Left kidney (tissue), 2 donors: ENCODE data around the gene ZNF324. TPM values are rescaled to one million over a fixed set of nuclear protein-coding genes. Genes with fewer than 3 reads are reported as not detected.

ENCODE experiments used
- DNase-seq: peaks from one replicate; pipeline ENCODE4 v3.0.0-alpha.2; 2013
- polyA plus RNA-seq: library from polyadenylated mRNA; unstranded; fragments of 120-200 nt; gene quantifications from one replicate; pipeline ENCODE4 v1.2.1, GENCODE V29; 2013; ENCODE audit not compliant: insufficient read length

ZNF324 gene
- polyA plus RNA-seq, 1 donor: 9.1 TPM

GRCh38 chr19:58522709-58523108 is 55.8 kb downstream of the ZNF324 start:
- DNase-seq: no peak

Other genes with a start within 250 kb of the ZNF324 start
- 47.9 TPM for gene ZNF544, start 238.2 kb upstream of the ZNF324 start, polyA plus RNA-seq
- 11.4 TPM for gene ZNF8, start 188.1 kb upstream of the ZNF324 start, polyA plus RNA-seq
- 58.1 TPM for gene ERVK3-1, start 161.7 kb upstream of the ZNF324 start, polyA plus RNA-seq
- gene ZSCAN22, start 140.1 kb upstream of the ZNF324 start, polyA plus RNA-seq: 4.1 TPM
- gene A1BG, start 113.6 kb upstream of the ZNF324 start, polyA plus RNA-seq: 0.57 TPM
- gene ZNF497, start 104.3 kb upstream of the ZNF324 start, polyA plus RNA-seq: 4.2 TPM
- gene ZNF837, start 86.0 kb upstream of the ZNF324 start, polyA plus RNA-seq: 3.1 TPM
- 819 TPM for gene RPS5, start 79.8 kb upstream of the ZNF324 start, polyA plus RNA-seq
- gene RNF225, start 71.4 kb upstream of the ZNF324 start, polyA plus RNA-seq: not detected
- gene ZNF584, start 58.4 kb upstream of the ZNF324 start, polyA plus RNA-seq: 11.7 TPM
- gene ZNF132, start 26.9 kb upstream of the ZNF324 start, polyA plus RNA-seq: 16.7 TPM
- gene ZNF324B, start 15.5 kb upstream of the ZNF324 start, polyA plus RNA-seq: 5.4 TPM
- gene ZNF446, start 9.3 kb downstream of the ZNF324 start, polyA plus RNA-seq: 14.1 TPM
- 9.9 TPM for gene SLC27A5, start 44.9 kb downstream of the ZNF324 start, polyA plus RNA-seq
- gene ZBTB45, start 52.7 kb downstream of the ZNF324 start, polyA plus RNA-seq: 9.1 TPM
- gene TRIM28, start 77.0 kb downstream of the ZNF324 start, polyA plus RNA-seq: 706 TPM
- 101 TPM for gene CHMP2A, start 88.0 kb downstream of the ZNF324 start, polyA plus RNA-seq
- 95.9 TPM for gene UBE2M, start 91.5 kb downstream of the ZNF324 start, polyA plus RNA-seq
- 50.1 TPM for gene MZF1, start 106.3 kb downstream of the ZNF324 start, polyA plus RNA-seq